ENCODE data around the gene ZNF668. TPM values are rescaled to one million over a fixed set of nuclear protein-coding genes. Genes with fewer than 3 reads are reported as not detected.

ZNF668 gene
- total RNA-seq, 1 experiment from 2014 or later, result 16.8 TPM

GRCh38 chr16:31110106-31111034, 36.3 kb upstream of the ZNF668 start:
- Histone ChIP-seq H3K4me3 (replicated peaks in 1 of 2; ENCODE audit: low read depth in 1 of 2, low read length in 2 of 2) (no peak overlapping the region), H3K27ac (ENCODE audit: low read depth, low read length) (no peak overlapping the region), H3K36me3 (ENCODE audit: control insufficient read depth in 1 of 2, insufficient read depth in 2 of 2, low read length in 2 of 2) (peaks cover 14 to 39% of the 10 kb centered on the region in 2 experiments), H3K4me1 (ENCODE audit: control insufficient read depth in 1 of 2, insufficient read depth in 2 of 2, low read length in 2 of 2) (peaks cover 10 to 38% of the 10 kb centered on the region in 2 experiments; a peak in 3 of 4 replicates), H2AFZ (ENCODE audit: low read depth, low read length, poor library complexity, severe bottlenecking) (no peak overlapping the region), H3K9me2 (ENCODE audit: insufficient read depth) (no peaks in the 10 kb centered on the region), H3K9ac (ENCODE audit: low read length) (no peak overlapping the region), H3K79me2 (ENCODE audit: insufficient read depth, low read length) (peaks cover 21% of the 10 kb centered on the region), H4K20me1 (ENCODE audit: insufficient read depth) (no peaks in the 10 kb centered on the region), H3K27me3 (ENCODE audit: insufficient read depth, low read length) (no peaks in the 10 kb centered on the region), H3K4me2 (ENCODE audit: low read length) (no peak overlapping the region), H3K9me3 (ENCODE audit: control insufficient read depth in 1 of 2, insufficient read depth in 1 of 2, low read depth in 1 of 2, low read length in 2 of 2) (no peaks in the 10 kb centered on the region)
- no peak for ATAC-seq
- ChIA-PET CTCF (interaction anchor here (1.4 kb wide), 1 partner anchor 125 kb away, joined by 3 read pairs; the partner anchor contains the start of gene HSD3B7), POLR2A (no interaction called here), RAD21 (ENCODE audit: low non-redundant PET in 1 of 2, low total read pairs in 2 of 2, uncharacterized antibody in 2 of 2, unreplicated experiment in 2 of 2) (no interaction called here)
- intact Hi-C loops (cut with micrococcal nuclease), result no loop called here
- TF ChIP-seq MAX (IDR thresholded peaks at IDR 0.05) (no peak), TCF7L2 (IDR thresholded peaks at IDR 0.05; ENCODE audit: borderline replicate concordance, extremely low read depth, insufficient read depth, insufficient read length) (no peak), SP1 (IDR thresholded peaks at IDR 0.05; ENCODE audit: low read depth) (no peak), ZFX (IDR thresholded peaks at IDR 0.05) (no peak), EZH2 (IDR thresholded peaks at IDR 0.05) (no peak), FOSL1 (IDR thresholded peaks at IDR 0.05; ENCODE audit: low read depth) (no peak), POLR2AphosphoS5 (IDR thresholded peaks at IDR 0.05; ENCODE audit: low read depth, low read length) (no peak), ZNF274 (IDR thresholded peaks at IDR 0.05; ENCODE audit: low read depth, low read length) (no peak), CEBPB (IDR thresholded peaks at IDR 0.05; ENCODE audit: low read depth) (no peak)
- no TSS peak for BruUV-seq (replicated peaks)
- no peak for DNase-seq (ENCODE audit: low read depth, low spot score)
